Upper lobe of left lung (tissue), 6 donors: Measurements from ENCODE around the gene RESF1. TPM values are rescaled to one million over a fixed set of nuclear protein-coding genes. Genes with fewer than 3 reads are reported as not detected.
"Not testable (repeated sequence)": the region's sequence is repeated elsewhere in the genome, so short reads cannot be mapped to it uniquely, and the experiment has no call there.

Experiments
- ATAC-seq, 2 donors: fragments of 200-7000 bp; cut with Tn5 transposase; one replicate each; pipeline ENCODE4 v1.9.1; 2022; ENCODE audit warnings: mild to moderate bottlenecking in 2 of 2, moderate library complexity in 2 of 2; ENCODE audit not compliant: low FRiP score in 2 of 2
- DNase-seq, 2 donors: peaks; one replicate each; pipeline ENCODE4 v3.0.0-alpha.2; 2019 to 2020
- H3K27ac ChIP-seq, 4 donors: fragments of 200-600 bp; sonication (generic); one replicate each; pipeline ENCODE4 v1.5.1; 2016 to 2019
- H3K27me3 ChIP-seq, 4 donors: fragments of 200-600 bp; sonication (generic); one replicate each; pipeline ENCODE4 v1.5.1; 2017 to 2019
- H3K36me3 ChIP-seq, 4 donors: fragments of 200-600 bp; sonication (generic); one replicate each; pipeline ENCODE4 v1.5.1; 2016 to 2019
- H3K4me1 ChIP-seq, 4 donors: fragments of 200-600 bp; sonication (generic); one replicate each; pipeline ENCODE4 v1.5.1; 2018 to 2019
- H3K4me3 ChIP-seq, 4 donors: fragments of 200-600 bp; sonication (generic); one replicate each; pipeline ENCODE4 v1.5.1; 2017 to 2019; ENCODE audit warnings: mild to moderate bottlenecking in 2 of 4, moderate library complexity in 1 of 4
- H3K9me3 ChIP-seq, 4 donors: fragments of 200-600 bp; sonication (generic); one replicate each; pipeline ENCODE4 v1.5.1; 2018 to 2019
- EP300 ChIP-seq, 4 donors: sonication (generic); formaldehyde crosslinking; IDR thresholded peaks; one replicate each; pipeline ENCODE4 v1.5.1; 2017; ENCODE audit warnings: antibody characterized with exemption in 4 of 4, control low read depth in 2 of 4
- POLR2A ChIP-seq, 4 donors: fragments of 450-650 bp; IDR thresholded peaks; one replicate each; pipeline ENCODE4 v1.5.1; 2016 to 2017; ENCODE audit warnings: antibody characterized with exemption in 4 of 4, mild to moderate bottlenecking in 2 of 4
- POLR2AphosphoS5 ChIP-seq, 2 donors: sonication (generic); formaldehyde crosslinking; IDR thresholded peaks; one replicate each; pipeline ENCODE4 v1.5.1; 2017; ENCODE audit warnings: antibody characterized with exemption in 2 of 2
- WGBS, 2 donors: methylation state at CpG; one replicate each; pipeline ENCODE4 v1.1.5; 2017 to 2018; 5-methylcytosine and 5-hydroxymethylcytosine counted together
- total RNA-seq, 6 donors: library from RNA; depleted of rRNA in 4 of 6; stranded (reverse); fragments of >200 nt in 4 of 6; gene quantifications; one replicate each; pipeline versions ENCODE4 v1.1.0 to v1.2.1, GENCODE V29; 2016 to 2021
- TF ChIP-seq, protein P1 (sequence below), 6 experiments: fragments of 450-650 bp in 4 of 6; fragments of 200-600 bp in 2 of 6; sonication (generic) in 2 of 6; IDR thresholded peaks; one replicate each; pipeline ENCODE4 v1.5.1; 2016 to 2019; ENCODE audit warnings: antibody characterized with exemption in 6 of 6
- donor health status: DM: no; HTN: no; CAD: no; lungs with moderate emphysema.
- donor health status: DM: no; HTN: yes; CAD: no; lungs with severe emphysema.

Gene RESF1
- total RNA-seq, 6 donors from 2014 or later = 29.7 to 124 (median 64.8) TPM

DNA sequence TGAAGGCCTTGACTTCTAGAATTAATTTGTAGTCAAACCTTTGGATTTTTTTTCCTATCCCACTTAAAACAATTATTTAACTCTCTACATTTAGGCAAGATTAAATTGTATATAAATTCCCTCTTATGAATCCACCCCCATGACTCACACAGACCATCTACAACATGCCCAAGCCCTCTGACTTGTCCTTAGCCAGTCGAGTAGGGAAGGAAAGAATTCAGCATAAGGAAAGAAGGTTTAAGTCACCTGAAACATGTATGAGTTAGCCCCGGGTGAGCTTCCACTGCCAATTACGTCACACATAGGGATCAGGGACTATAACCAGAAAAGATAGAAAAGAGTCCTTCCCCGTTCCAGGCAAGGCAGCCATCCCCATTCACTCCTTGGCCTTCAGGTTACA lies 14.9 kb upstream of the RESF1 start:
- no peak for TF ChIP-seq EP300 (IDR thresholded peaks at IDR 0.05)
- TF ChIP-seq POLR2A (IDR thresholded peaks at IDR 0.05) = no peak
- no peak for TF ChIP-seq POLR2AphosphoS5 (IDR thresholded peaks at IDR 0.05)
- TF ChIP-seq, protein P1, sequence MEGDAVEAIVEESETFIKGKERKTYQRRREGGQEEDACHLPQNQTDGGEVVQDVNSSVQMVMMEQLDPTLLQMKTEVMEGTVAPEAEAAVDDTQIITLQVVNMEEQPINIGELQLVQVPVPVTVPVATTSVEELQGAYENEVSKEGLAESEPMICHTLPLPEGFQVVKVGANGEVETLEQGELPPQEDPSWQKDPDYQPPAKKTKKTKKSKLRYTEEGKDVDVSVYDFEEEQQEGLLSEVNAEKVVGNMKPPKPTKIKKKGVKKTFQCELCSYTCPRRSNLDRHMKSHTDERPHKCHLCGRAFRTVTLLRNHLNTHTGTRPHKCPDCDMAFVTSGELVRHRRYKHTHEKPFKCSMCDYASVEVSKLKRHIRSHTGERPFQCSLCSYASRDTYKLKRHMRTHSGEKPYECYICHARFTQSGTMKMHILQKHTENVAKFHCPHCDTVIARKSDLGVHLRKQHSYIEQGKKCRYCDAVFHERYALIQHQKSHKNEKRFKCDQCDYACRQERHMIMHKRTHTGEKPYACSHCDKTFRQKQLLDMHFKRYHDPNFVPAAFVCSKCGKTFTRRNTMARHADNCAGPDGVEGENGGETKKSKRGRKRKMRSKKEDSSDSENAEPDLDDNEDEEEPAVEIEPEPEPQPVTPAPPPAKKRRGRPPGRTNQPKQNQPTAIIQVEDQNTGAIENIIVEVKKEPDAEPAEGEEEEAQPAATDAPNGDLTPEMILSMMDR (IDR thresholded peaks at IDR 0.05) = no peak
- H3K4me3 ChIP-seq = no peak overlapping the region
- no peaks in the 10 kb centered on the region for H3K27me3 ChIP-seq
- 92 to 96% methylated on average over 4 of the region's 4 CpGs for WGBS, 2 donors
- ATAC-seq (no peak), DNase-seq (no peak)
- H3K4me1 ChIP-seq = no peaks in the 10 kb centered on the region
- no peaks in the 10 kb centered on the region for H3K36me3 ChIP-seq
- H3K27ac ChIP-seq = no peak overlapping the region
- no peaks in the 10 kb centered on the region for H3K9me3 ChIP-seq

DNA sequence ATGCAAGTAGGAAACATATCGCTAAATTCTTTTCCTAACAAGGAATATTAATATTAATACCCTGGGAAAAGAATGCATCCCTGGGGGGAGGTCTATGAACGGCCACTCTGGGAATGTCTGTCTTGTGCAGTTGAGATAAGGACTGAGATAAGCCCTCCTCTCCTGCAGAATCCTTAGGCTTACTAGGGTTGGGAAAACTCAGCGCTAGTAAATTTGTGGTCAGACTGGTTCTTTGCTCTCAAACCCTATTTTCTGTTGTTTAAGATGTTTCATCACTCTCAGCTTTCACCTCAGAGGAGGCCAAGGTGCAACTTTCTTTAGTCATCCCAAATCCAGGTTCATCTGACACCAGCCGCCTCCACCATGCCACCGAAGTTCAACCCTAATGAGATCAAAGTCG lies 11.2 kb upstream of the RESF1 start:
- DNase-seq (no peak), ATAC-seq (no peak)
- Histone ChIP-seq H3K36me3 (no peaks in the 10 kb centered on the region), H3K27ac (no peak overlapping the region), H3K27me3 (no peaks in the 10 kb centered on the region), H3K4me3 (no peak overlapping the region), H3K9me3 (no peaks in the 10 kb centered on the region), H3K4me1 (no peaks in the 10 kb centered on the region)
- TF ChIP-seq EP300 (IDR thresholded peaks at IDR 0.05) = no peak
- no peak for TF ChIP-seq POLR2AphosphoS5 (IDR thresholded peaks at IDR 0.05)
- TF ChIP-seq, protein P1 (IDR thresholded peaks at IDR 0.05) = no peak
- no peak for TF ChIP-seq POLR2A (IDR thresholded peaks at IDR 0.05)
- 91 to 92% methylated on average over 6 of the region's 6 CpGs for WGBS, 2 donors

DNA sequence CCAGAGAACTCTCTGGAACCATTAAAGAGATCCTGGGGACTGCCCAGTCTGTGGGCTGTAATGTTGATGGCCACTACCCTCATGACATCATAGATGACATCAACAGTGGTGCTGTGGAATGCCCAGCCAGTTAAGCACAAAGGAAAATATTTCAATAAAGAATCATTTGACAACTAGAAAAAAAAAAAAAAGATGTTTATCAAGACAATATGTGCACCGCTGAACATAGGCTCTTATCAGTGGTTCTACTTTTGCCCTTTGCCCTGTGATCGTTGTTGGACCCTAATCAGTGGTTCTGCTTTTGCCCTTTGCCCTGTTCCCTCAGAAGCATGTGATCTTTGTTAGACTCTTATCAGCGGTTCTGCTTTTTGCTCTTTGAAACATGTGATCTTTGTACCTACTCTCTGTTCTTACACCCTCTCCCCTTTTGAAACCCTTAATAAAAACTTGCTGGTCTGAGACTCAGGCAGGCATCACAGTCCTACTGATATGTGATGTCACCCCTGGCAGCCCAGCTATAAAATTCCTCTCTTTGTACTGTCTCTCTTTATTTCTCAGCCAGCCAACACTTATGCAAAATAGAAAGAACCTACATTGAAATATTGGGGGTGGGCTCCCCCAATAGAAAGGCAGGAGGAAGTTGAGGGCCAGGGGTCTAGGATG lies 10.4 kb upstream of the RESF1 start:
- H3K27ac ChIP-seq, H3K9me3 ChIP-seq, H3K4me3 ChIP-seq, H3K27me3 ChIP-seq, DNase-seq, H3K36me3 ChIP-seq, ATAC-seq, H3K4me1 ChIP-seq: not testable (repeated sequence)
- 62 to 68% methylated on average over 3 of the region's 3 CpGs for WGBS, 2 donors

DNA sequence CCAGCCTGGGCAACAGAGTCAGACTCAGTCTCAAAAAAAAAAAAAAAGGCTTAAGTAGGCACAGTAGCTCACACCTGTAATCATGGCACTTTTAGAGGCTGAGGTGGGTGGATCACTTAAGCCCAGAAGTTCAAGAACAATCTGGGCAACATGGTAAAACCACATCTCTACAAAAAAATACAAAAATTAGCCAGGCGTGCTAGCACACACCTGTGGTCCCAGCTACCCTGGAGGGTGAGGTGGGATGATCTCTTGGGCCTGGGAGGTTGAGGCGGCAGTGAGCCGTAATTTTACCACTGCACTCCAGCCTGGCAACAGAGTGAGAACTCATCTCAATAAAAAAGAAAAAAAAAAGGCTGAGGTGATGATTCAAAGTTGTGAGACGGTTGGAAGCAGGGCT lies 9.1 kb upstream of the RESF1 start:
- H3K36me3 ChIP-seq = no peaks in the 10 kb centered on the region
- H3K27me3 ChIP-seq = no peaks in the 10 kb centered on the region
- ATAC-seq = no peak
- no peak overlapping the region for H3K4me3 ChIP-seq
- TF ChIP-seq, protein P1 (IDR thresholded peaks at IDR 0.05) = no peak
- TF ChIP-seq POLR2AphosphoS5 (IDR thresholded peaks at IDR 0.05) = no peak
- no peak for TF ChIP-seq POLR2A (IDR thresholded peaks at IDR 0.05)
- TF ChIP-seq EP300 (IDR thresholded peaks at IDR 0.05) = no peak
- 93% methylated on average over 4 of the region's 4 CpGs for WGBS, 2 donors
- no peak overlapping the region for H3K27ac ChIP-seq
- H3K4me1 ChIP-seq = no peaks in the 10 kb centered on the region
- H3K9me3 ChIP-seq = no peaks in the 10 kb centered on the region
- DNase-seq = no peak

DNA sequence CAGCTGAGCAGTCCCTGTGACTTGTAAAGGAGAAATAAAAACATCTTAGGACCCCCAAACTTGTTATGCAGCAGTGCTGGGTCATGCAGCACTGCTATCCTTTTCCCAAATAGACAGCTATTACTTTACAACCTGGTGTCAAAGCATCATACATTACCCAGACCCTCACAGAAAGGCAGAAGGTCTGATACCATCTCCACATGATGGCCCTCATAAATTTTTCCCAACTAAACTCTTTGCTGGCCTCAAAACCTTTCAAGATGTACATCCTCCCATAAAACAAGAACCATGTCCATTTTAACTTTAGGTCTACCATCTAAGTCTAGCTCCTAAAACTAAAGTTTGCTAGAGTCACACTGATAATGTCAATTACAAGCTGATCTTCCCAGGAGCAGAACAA lies 8.7 kb upstream of the RESF1 start:
- Histone ChIP-seq H3K4me1 (peaks cover 0 to 3% (median 0%) of the 10 kb centered on the region in 4 donors), H3K27me3 (no peaks in the 10 kb centered on the region), H3K4me3 (no peak overlapping the region), H3K9me3 (no peaks in the 10 kb centered on the region), H3K27ac (no peak overlapping the region), H3K36me3 (no peaks in the 10 kb centered on the region)
- TF ChIP-seq EP300 (IDR thresholded peaks at IDR 0.05) (no peak), POLR2AphosphoS5 (IDR thresholded peaks at IDR 0.05) (no peak), POLR2A (IDR thresholded peaks at IDR 0.05) (no peak)
- TF ChIP-seq, protein P1 (IDR thresholded peaks at IDR 0.05) = no peak
- ATAC-seq (no peak), DNase-seq (no peak)
